H1 (cell line): ENCODE data around the gene PACS1. TPM values are rescaled to one million over a fixed set of nuclear protein-coding genes. Genes with fewer than 3 reads are reported as not detected.

Experiments used
- CTCF ChIA-PET: fragments of 300-600 bp; sonication (Branson Sonifier 250); formaldehyde crosslinking; loops from one replicate; lab custom pipeline; 2021; ENCODE audit not compliant: partially characterized antibody; lab: Charles Lee
- POLR2A ChIA-PET: fragments of 300-600 bp; sonication (Branson Sonifier 250); formaldehyde crosslinking; loops from one replicate; lab custom pipeline; 2021; ENCODE audit warnings: inconsistent platforms; ENCODE audit not compliant: partially characterized antibody; lab: Charles Lee
- DNase-seq, 2 experiments: peaks; one replicate each; pipeline versions ENCODE4 v3.0.0 to v3.0.0-alpha.2; 2010 to 2022; ENCODE audit warnings: low spot score in 2 of 2, low read depth in 1 of 2, mixed read lengths in 1 of 2
- FAIRE-seq: peaks from 2 replicates; lab custom pipeline; 2011; peaks lifted over from hg19 to GRCh38; lab: Jason Lieb, UNC
- H2AFZ ChIP-seq: 2 replicates; pipeline ENCODE4 v1.8.1; 2012; ENCODE audit warnings: low read length, inconsistent platforms
- H2AK5ac ChIP-seq: 2 replicates; pipeline ENCODE4 v1.6.1; 2013; ENCODE audit warnings: low read depth, low read length
- H2BK120ac ChIP-seq: replicated peaks from 2 replicates; pipeline ENCODE3; 2013; ENCODE audit warnings: low read depth, low read length, inconsistent platforms
- H2BK12ac ChIP-seq: 2 replicates; pipeline ENCODE4 v1.6.1; 2013; ENCODE audit warnings: low read depth, low read length
- H2BK15ac ChIP-seq: 2 replicates; pipeline ENCODE4 v1.6.1; 2013; ENCODE audit warnings: low read length
- H2BK20ac ChIP-seq: 2 replicates; pipeline ENCODE4 v1.6.1; 2013; ENCODE audit warnings: low read length
- H2BK5ac ChIP-seq: 2 replicates; pipeline ENCODE4 v1.6.1; 2013; ENCODE audit warnings: low read depth, low read length
- H3K14ac ChIP-seq: 2 replicates; pipeline ENCODE4 v1.6.1; 2013; ENCODE audit warnings: inconsistent platforms; ENCODE audit not compliant: insufficient read length
- H3K18ac ChIP-seq: 2 replicates; pipeline ENCODE4 v1.6.1; 2013; ENCODE audit warnings: low read length; ENCODE audit errors: extremely low read depth
- H3K23ac ChIP-seq: 2 replicates; pipeline ENCODE4 v1.6.1; 2013; ENCODE audit warnings: inconsistent platforms; ENCODE audit not compliant: insufficient read length
- H3K23me2 ChIP-seq: 2 replicates; pipeline ENCODE4 v1.6.1; 2013; ENCODE audit warnings: low read depth, low read length
- H3K27ac ChIP-seq: 2 replicates; pipeline ENCODE4 v1.6.1; 2011; ENCODE audit warnings: low read depth, low read length, inconsistent platforms
- H3K27me3 ChIP-seq, 4 experiments: replicated peaks in 1 of 4; 1 replicate in 1 of 4; 2 replicates in 3 of 4; pipeline versions ENCODE4 v1.6.1 to v1.8.1; 2011 to 2013; ENCODE audit warnings: low read length in 3 of 4, mild to moderate bottlenecking in 3 of 4, inconsistent platforms in 2 of 4, mixed read lengths in 2 of 4, moderate library complexity in 1 of 4; ENCODE audit not compliant: control insufficient read depth in 3 of 4, insufficient read depth in 3 of 4; ENCODE audit errors: extremely low read depth in 1 of 4
- H3K36me3 ChIP-seq, 4 experiments: 2 replicates each; pipeline versions ENCODE4 v1.6.1 to v1.8.1; 2011 to 2013; ENCODE audit warnings: mild to moderate bottlenecking in 4 of 4, low read length in 3 of 4, moderate library complexity in 2 of 4, control low read depth in 1 of 4, inconsistent platforms in 1 of 4; ENCODE audit not compliant: insufficient read depth in 4 of 4, control insufficient read depth in 2 of 4
- H3K4ac ChIP-seq: replicated peaks from 2 replicates; pipeline ENCODE3; 2013; ENCODE audit warnings: low read length, low read depth, mixed read lengths, inconsistent platforms; ENCODE audit not compliant: insufficient read length
- H3K4me1 ChIP-seq, 4 experiments: replicated peaks in 1 of 4; 1 replicate in 1 of 4; 2 replicates in 3 of 4; pipeline versions ENCODE4 v1.6.1 to v1.8.1; 2011 to 2013; ENCODE audit warnings: low read length in 3 of 4, inconsistent platforms in 2 of 4, mixed read lengths in 1 of 4; ENCODE audit not compliant: insufficient read depth in 4 of 4, control insufficient read depth in 3 of 4
- H3K4me2 ChIP-seq, 2 experiments: 2 replicates each; pipeline versions ENCODE4 v1.6.1 to v1.8.1; 2011 to 2013; ENCODE audit warnings: low read depth in 2 of 2, low read length in 2 of 2, control low read depth in 1 of 2, inconsistent platforms in 1 of 2, mild to moderate bottlenecking in 1 of 2; ENCODE audit not compliant: insufficient read depth in 1 of 2
- H3K4me3 ChIP-seq, 4 experiments: fragments of 200-600, 300-600 bp in 1 of 4; sonication (generic), shearing (Covaris generic), sonication (Bioruptor Twin) in 1 of 4; 2 replicates each; pipeline versions ENCODE4 v1.5.1 to v1.8.1; 2011 to 2016; ENCODE audit warnings: low read length in 4 of 4, low read depth in 3 of 4, control low read depth in 2 of 4, inconsistent platforms in 2 of 4, mild to moderate bottlenecking in 2 of 4, mixed read lengths in 1 of 4, moderate library complexity in 1 of 4; ENCODE audit not compliant: insufficient read depth in 2 of 4; ENCODE audit errors: extremely low read depth in 1 of 4
- H3K56ac ChIP-seq: replicated peaks from 2 replicates; pipeline ENCODE3; 2013; ENCODE audit warnings: low read depth, mild to moderate bottlenecking, mixed read lengths, low read length, inconsistent platforms; ENCODE audit not compliant: insufficient read length
- H3K79me1 ChIP-seq: 2 replicates; pipeline ENCODE4 v1.6.1; 2013; ENCODE audit warnings: low read depth, low read length, control low read depth
- H3K79me2 ChIP-seq, 2 experiments: 2 replicates each; pipeline versions ENCODE4 v1.6.1 to v1.8.1; 2012 to 2013; ENCODE audit warnings: low read length in 2 of 2, mild to moderate bottlenecking in 2 of 2, inconsistent platforms in 1 of 2; ENCODE audit not compliant: insufficient read depth in 2 of 2, control insufficient read depth in 1 of 2
- H3K9ac ChIP-seq, 4 experiments: replicated peaks in 1 of 4; 1 replicate in 1 of 4; 2 replicates in 3 of 4; pipeline versions ENCODE4 v1.6.1 to v1.8.1; 2011 to 2013; ENCODE audit warnings: low read depth in 3 of 4, low read length in 3 of 4, control low read depth in 2 of 4, mild to moderate bottlenecking in 2 of 4, moderate library complexity in 2 of 4, inconsistent platforms in 1 of 4; ENCODE audit errors: extremely low read depth in 1 of 4
- H3K9me3 ChIP-seq, 2 experiments: 2 replicates each; pipeline versions ENCODE4 v1.6.1 to v1.8.1; 2012 to 2013; ENCODE audit warnings: mild to moderate bottlenecking in 2 of 2, moderate library complexity in 2 of 2, control low read depth in 1 of 2, inconsistent platforms in 1 of 2, low read depth in 1 of 2, low read length in 1 of 2, mixed read lengths in 1 of 2; ENCODE audit not compliant: insufficient read depth in 2 of 2
- H4K20me1 ChIP-seq, 2 experiments: replicated peaks in 1 of 2; 2 replicates each; pipeline versions ENCODE3 to v1.8.1; 2011 to 2013; ENCODE audit warnings: inconsistent platforms in 2 of 2, low read length in 2 of 2, mild to moderate bottlenecking in 1 of 2; ENCODE audit not compliant: insufficient read depth in 2 of 2, control insufficient read depth in 1 of 2
- H4K5ac ChIP-seq: 2 replicates; pipeline ENCODE4 v1.6.1; 2013; ENCODE audit warnings: low read length, low read depth, mixed read lengths, inconsistent platforms; ENCODE audit not compliant: insufficient read length
- H4K8ac ChIP-seq: 2 replicates; pipeline ENCODE4 v1.8.0; 2013; ENCODE audit warnings: mild to moderate bottlenecking, moderate library complexity, low read length, inconsistent platforms; ENCODE audit not compliant: insufficient read depth; ENCODE audit errors: extremely low read depth
- H4K91ac ChIP-seq: replicated peaks from 2 replicates; pipeline ENCODE3; 2013; ENCODE audit warnings: low read length, mixed read lengths, inconsistent platforms; ENCODE audit not compliant: insufficient read length
- CREB1 ChIP-seq: IDR thresholded peaks from 2 replicates; pipeline ENCODE4 v1.6.1; 2012; ENCODE audit warnings: inconsistent platforms
- KDM1A ChIP-seq: fragments of 200-600, 300-600 bp; sonication (generic); IDR thresholded peaks from 2 replicates; pipeline ENCODE4 v1.7.1; 2016; ENCODE audit warnings: mild to moderate bottlenecking, low read length, borderline replicate concordance
- POLR2A ChIP-seq, 2 experiments: IDR thresholded peaks; 1 replicate in 1 of 2; 2 replicates in 1 of 2; pipeline ENCODE4 v1.6.1; 2011; ENCODE audit warnings: low read depth in 2 of 2, low read length in 2 of 2, mild to moderate bottlenecking in 2 of 2; ENCODE audit errors: control extremely low read depth in 1 of 2
- SIX5 ChIP-seq: IDR thresholded peaks from 2 replicates; pipeline ENCODE4 v1.6.1; 2011; ENCODE audit warnings: mild to moderate bottlenecking, low read depth, low read length
- whole genome bisulfite sequencing, 2 experiments: shearing (Covaris generic) in 1 of 2; methylation state at CpG; one replicate each; pipeline versions ENCODE4 v1.1.6 to v1.1.7; 2013 to 2015; ENCODE audit warnings: low lambda C conversion rate in 2 of 2, mixed read lengths in 2 of 2, inconsistent platforms in 1 of 2, low coverage in 1 of 2, missing lambda C conversion rate in 1 of 2; ENCODE audit not compliant: insufficient replicate concordance in 2 of 2, insufficient coverage in 1 of 2, insufficient read length in 1 of 2; ENCODE audit errors: extremely low coverage in 1 of 2, missing lambda C conversion rate in 1 of 2; 5-methylcytosine and 5-hydroxymethylcytosine counted together
- polyA plus RNA-seq, 7 experiments: library from polyadenylated mRNA; depleted of rRNA in 3 of 7; stranded (reverse) in 5 of 7; unstranded in 2 of 7; fragments of >200 nt in 5 of 7; fragments of 200-250 nt in 2 of 7; gene quantifications; 1 replicate in 5 of 7; 2 replicates in 1 of 7; 4 replicates in 1 of 7; pipeline versions ENCODE4 v1.2.1 to v1.2.3, GENCODE V29; 2011 to 2013; ENCODE audit warnings: missing spikeins in 2 of 7, mixed read lengths in 2 of 7
- total RNA-seq: library from RNA; stranded (reverse); fragmentation: NEBNext Ultra II Directional; extraction: Animal tissue kit (Norgen Biotek cat#: 25700); gene quantifications from 2 replicates; pipeline ENCODE4 v1.2.1, GENCODE V29; 2021
- TF ChIP-seq, protein P1 (sequence below): IDR thresholded peaks from 2 replicates; pipeline ENCODE4 v1.6.1; 2012; ENCODE audit warnings: inconsistent platforms

The PACS1 gene
- total and polyA plus RNA-seq, 2 of the 8 experiments (the other 6 are each of a cell fraction or from before 2014, with no cell fraction given), result 11.5 to 36.0 TPM

GRCh38 chr11:66090288-66090687 is 20.2 kb downstream of the PACS1 start:
- no peaks in the 10 kb centered on the region for H3K36me3 ChIP-seq
- no peak overlapping the region for H2BK12ac ChIP-seq
- no peak overlapping the region for H3K56ac ChIP-seq
- FAIRE-seq, result no peak
- H3K18ac ChIP-seq, result no peak overlapping the region
- no peak overlapping the region for H3K27ac ChIP-seq
- 84% methylated on average over 4 of the region's 4 CpGs; no CpG with 5 or more reads in 1 of the 2 experiments for WGBS, 2 experiments
- H3K9ac ChIP-seq, result no peak overlapping the region
- no peak overlapping the region for H3K14ac ChIP-seq
- no peak overlapping the region for H4K8ac ChIP-seq
- no peak overlapping the region for H3K23ac ChIP-seq
- no peak overlapping the region for H2BK20ac ChIP-seq
- H3K79me2 ChIP-seq, result no peaks in the 10 kb centered on the region; a peak in 1 of 4 replicates
- H3K23me2 ChIP-seq, result no peaks in the 10 kb centered on the region; the same call in 1 of the 2 replicates
- no peak overlapping the region for H2BK120ac ChIP-seq
- no peak overlapping the region for H2AFZ ChIP-seq
- no peak overlapping the region for H4K91ac ChIP-seq
- TF ChIP-seq SIX5, result no peak
- TF ChIP-seq, protein P1, sequence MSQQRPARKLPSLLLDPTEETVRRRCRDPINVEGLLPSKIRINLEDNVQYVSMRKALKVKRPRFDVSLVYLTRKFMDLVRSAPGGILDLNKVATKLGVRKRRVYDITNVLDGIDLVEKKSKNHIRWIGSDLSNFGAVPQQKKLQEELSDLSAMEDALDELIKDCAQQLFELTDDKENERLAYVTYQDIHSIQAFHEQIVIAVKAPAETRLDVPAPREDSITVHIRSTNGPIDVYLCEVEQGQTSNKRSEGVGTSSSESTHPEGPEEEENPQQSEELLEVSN, result no peak
- no peak for TF ChIP-seq KDM1A
- TF ChIP-seq CREB1, result no peak
- TF ChIP-seq POLR2A (IDR thresholded peaks at IDR 0.05; ENCODE audit: control extremely low read depth in 1 of 2, low read depth in 2 of 2, low read length in 2 of 2), result no peak
- H3K4me1 ChIP-seq, result peaks cover 0 to 3% (median under 1%) of the 10 kb centered on the region in 4 experiments; a peak in 1 of 7 replicates
- H2AK5ac ChIP-seq, result no peak overlapping the region
- no peak overlapping the region for H3K4me2 ChIP-seq
- 0 out of 2 replicates have a peak, but pooled peaks cover 3% of the 10 kb centered on the region for H3K79me1 ChIP-seq
- no peak overlapping the region for H2BK5ac ChIP-seq
- DNase-seq, result no peak
- H3K27me3 ChIP-seq, result no peaks in the 10 kb centered on the region
- H4K5ac ChIP-seq, result no peak overlapping the region
- no peak overlapping the region for H3K4me3 ChIP-seq
- CTCF ChIA-PET, result interaction anchor here (2.8 kb wide), 1 partner anchor 43 kb away, joined by 9 read pairs; no protein-coding TSS in a partner anchor
- POLR2A ChIA-PET, result no interaction called here
- no peaks in the 10 kb centered on the region for H4K20me1 ChIP-seq
- H2BK15ac ChIP-seq, result no peak overlapping the region
- H3K9me3 ChIP-seq, result no peaks in the 10 kb centered on the region
- H3K4ac ChIP-seq, result no peak overlapping the region
